HepG2 (cell line): ENCODE measurements around the gene FHDC1. TPM values are rescaled to one million over a fixed set of nuclear protein-coding genes. Genes with fewer than 3 reads are reported as not detected.

Experiments used
- ATAC-seq: fragments of 200-7000 bp; cut with Tn5 transposase; 3 replicates; pipeline ENCODE4 v1.9.1; 2020; ENCODE audit warnings: mild to moderate bottlenecking, moderate library complexity
- BruUV-seq: library from RNA; stranded (reverse); fragments of 400-500 nt; replicated peaks from 2 replicates; lab custom pipeline; 2021; lab: Mats Ljungman, UMichigan
- CTCF ChIA-PET: fragments of 300-600 bp; formaldehyde crosslinking; extraction: SDS; loops from one replicate; lab custom pipeline; 2021; ENCODE audit warnings: low total read pairs, inconsistent platforms, low intra/inter-chr PET ratio; lab: Yijun Ruan, JAX
- POLR2A ChIA-PET: fragments of 350-600 bp; sonication (Branson Sonifier 250); formaldehyde crosslinking; loops from one replicate; lab custom pipeline; 2020; ENCODE audit warnings: antibody characterized with exemption, inconsistent platforms; lab: Yijun Ruan, JAX
- DNase-seq: peaks from one replicate; pipeline ENCODE4 v3.0.0-alpha.2; 2015; ENCODE audit warnings: low spot score
- FAIRE-seq: peaks from 3 replicates; lab custom pipeline; 2011; peaks lifted over from hg19 to GRCh38; lab: Jason Lieb, UNC
- H2AFZ ChIP-seq: one replicate; pipeline ENCODE4 v1.6.1; 2011; ENCODE audit warnings: low read length, inconsistent platforms
- H3K27ac ChIP-seq: fragments of 300-600 bp; 3 replicates; pipeline ENCODE4 v1.8.0; 2011; ENCODE audit warnings: mixed run types, mild to moderate bottlenecking, mixed read lengths, low read length, inconsistent platforms; ENCODE audit not compliant: insufficient read depth; ENCODE audit errors: extremely low read length
- H3K27me3 ChIP-seq, 2 experiments: fragments of 200-600 bp in 1 of 2; 2 replicates in 1 of 2; 3 replicates in 1 of 2; pipeline versions ENCODE4 v1.6.0 to v1.8.0; 2011; ENCODE audit warnings: low read length in 2 of 2, mild to moderate bottlenecking in 2 of 2, moderate library complexity in 2 of 2, inconsistent platforms in 1 of 2; ENCODE audit not compliant: insufficient read depth in 2 of 2, control insufficient read depth in 1 of 2
- H3K36me3 ChIP-seq, 2 experiments: fragments of 200-600 bp in 1 of 2; replicated peaks in 1 of 2; 2 replicates in 1 of 2; 3 replicates in 1 of 2; pipeline versions ENCODE4 v1.5.1 to v1.8.0; 2011; ENCODE audit warnings: low read length in 2 of 2, inconsistent platforms in 1 of 2; ENCODE audit not compliant: insufficient read depth in 2 of 2, control insufficient read depth in 1 of 2
- H3K4me1 ChIP-seq: 2 replicates; pipeline ENCODE4 v1.5.1; 2012; ENCODE audit warnings: low read length, inconsistent platforms; ENCODE audit not compliant: insufficient read depth
- H3K4me2 ChIP-seq: 2 replicates; pipeline ENCODE4 v1.6.0; 2011; ENCODE audit warnings: low read depth, low read length, inconsistent platforms
- H3K4me3 ChIP-seq, 3 experiments: fragments of 200-600 bp in 1 of 3; sonication (generic), shearing (Covaris generic) in 1 of 3; replicated peaks in 1 of 3; 2 replicates each; pipeline ENCODE4 v1.5.1; 2011 to 2016; ENCODE audit warnings: low read length in 3 of 3, inconsistent platforms in 2 of 3, low read depth in 2 of 3, mild to moderate bottlenecking in 2 of 3, control low read depth in 1 of 3, mixed read lengths in 1 of 3; ENCODE audit not compliant: insufficient read depth in 1 of 3
- H3K79me2 ChIP-seq: one replicate; pipeline ENCODE4 v1.6.1; 2011; ENCODE audit warnings: low read length, inconsistent platforms; ENCODE audit not compliant: insufficient read depth
- H3K9ac ChIP-seq: 2 replicates; pipeline ENCODE4 v1.6.0; 2011; ENCODE audit warnings: mild to moderate bottlenecking, low read depth, low read length, inconsistent platforms; ENCODE audit not compliant: insufficient read depth
- H3K9me3 ChIP-seq: 2 replicates; pipeline ENCODE4 v1.5.1; 2012; ENCODE audit warnings: mild to moderate bottlenecking, low read length
- H4K20me1 ChIP-seq: 2 replicates; pipeline ENCODE4 v1.6.0; 2011; ENCODE audit warnings: inconsistent platforms, mild to moderate bottlenecking, low read length, moderate library complexity; ENCODE audit not compliant: insufficient read depth
- MNT ChIP-seq: fragments of 450-650 bp; IDR thresholded peaks from 2 replicates; pipeline ENCODE4 v1.6.1; 2016
- TSC22D2 ChIP-seq: sonication (generic); formaldehyde crosslinking; IDR thresholded peaks from 2 replicates; pipeline ENCODE4 v1.5.1; 2020; ENCODE audit warnings: missing genetic modification reagents, mild to moderate bottlenecking, borderline replicate concordance
- ZKSCAN1 ChIP-seq: fragments of 150-350 bp; IDR thresholded peaks from 2 replicates; pipeline ENCODE4 v1.6.1; 2014; ENCODE audit warnings: low read length
- ZSCAN5A ChIP-seq: sonication (generic); formaldehyde crosslinking; IDR thresholded peaks from 2 replicates; pipeline ENCODE4 v1.8.0; 2022; ENCODE audit warnings: mild to moderate bottlenecking, missing genetic modification reagents, borderline replicate concordance
- WGBS: methylation state at CpG from one replicate; pipeline ENCODE4 v1.1.6; 2017; ENCODE audit warnings: low lambda C conversion rate; 5-methylcytosine and 5-hydroxymethylcytosine counted together
- in situ Hi-C: cut with HindIII; loops from 2 replicates; pipeline ENCODE4 v1.10.0; 2017; ENCODE audit warnings: low pct_unique_long_range_greater_than_20kb; ENCODE audit not compliant: extremely low pct_ligation_motif_present
- intact Hi-C: fragments of 100-400 bp; cut with micrococcal nuclease; formaldehyde crosslinking; loops from one replicate; pipeline ENCODE4 v1.10.0; 2022; ENCODE audit not compliant: unreplicated experiment
- polyA plus RNA-seq, 8 experiments: library from polyadenylated mRNA; depleted of rRNA in 3 of 8; stranded (reverse) in 7 of 8; unstranded in 1 of 8; fragments of >200 nt; fragmentation: Illumina TruSeq in 4 of 8; extraction: Trizol in 4 of 8; gene quantifications; 2 replicates each; pipeline versions ENCODE4 v1.2.1 to v1.2.3, GENCODE V29; 2011 to 2016; ENCODE audit warnings: low read depth in 4 of 8, missing spikeins in 1 of 8, mixed read lengths in 1 of 8; ENCODE audit not compliant: insufficient read depth in 1 of 8
- total RNA-seq, 5 experiments: library from RNA; depleted of rRNA; stranded (reverse); fragments of >200 nt; fragmentation: Illumina TruSeq; extraction: Trizol; gene quantifications; 2 replicates each; pipeline ENCODE4 v1.2.3, GENCODE V29; 2016; ENCODE audit warnings: low read depth in 1 of 5

The FHDC1 gene
- total and polyA plus RNA-seq, 2 of the 13 experiments (the other 11 are each of a cell fraction or from before 2014, with no cell fraction given): 0.07 to 0.15 TPM

GRCh38 chr4:152997771-152998487, 61.8 kb downstream of the FHDC1 start:
- WGBS: 55% methylated on average over 12 of the region's 17 CpGs
- H3K27ac ChIP-seq: no peak overlapping the region
- CTCF ChIA-PET: no interaction called here
- no peak overlapping the region for H3K4me2 ChIP-seq
- H4K20me1 ChIP-seq: no peaks in the 10 kb centered on the region
- intact Hi-C loops (no loop called here), in situ Hi-C loops (no loop called here)
- no peaks in the 10 kb centered on the region for H3K79me2 ChIP-seq
- BruUV-seq: no TSS peak
- ATAC-seq: no peak
- TF ChIP-seq ZKSCAN1: peak; percentile 77
- TF ChIP-seq MNT: peak; percentile 70
- no peak for TF ChIP-seq ZSCAN5A
- TF ChIP-seq TSC22D2 (CRISPR knock-in tag): no peak
- no peak for DNase-seq
- H2AFZ ChIP-seq: no peak overlapping the region
- H3K9ac ChIP-seq: no peak overlapping the region
- no peak overlapping the region for H3K4me3 ChIP-seq
- H3K9me3 ChIP-seq: no peaks in the 10 kb centered on the region
- no peak for FAIRE-seq
- no peaks in the 10 kb centered on the region for H3K36me3 ChIP-seq
- peaks cover 5 to 43% of the 10 kb centered on the region in 2 experiments; a peak in 4 of 5 replicates for H3K27me3 ChIP-seq
- H3K4me1 ChIP-seq: no peaks in the 10 kb centered on the region
- POLR2A ChIA-PET: no interaction called here
